GOT3 (cell line): Measurements from ENCODE around the gene GREM2.

ENCODE experiments used
- DNase-seq: peaks from one replicate; lab custom pipeline; 2025; ENCODE audit warnings: mixed read lengths; lab: John Stamatoyannopoulos, UW

Gene GREM2

GRCh38 chr1:240455228-240455821 lies 156.6 kb downstream of the GREM2 start:
- DNase-seq: no peak

- no peak for DNase-seq
Observed at GRCh38 chr1:240445369-240445768, 166.6 kb downstream of the GREM2 start.

GRCh38 chr1:240441669-240442068 lies 170.3 kb downstream of the GREM2 start:
- DNase-seq: no peak
